Activated naive CD4-positive, alpha-beta T cell treated with anti-CD3 and anti-CD28 coated beads, Interleukin-2, amount 10 ng/mL, durations not matched to agents 7 days and 5 days (primary cell): ENCODE data around the gene SUGP2.

Source experiments
- CTCF ChIA-PET: fragments of 350-600 bp; sonication (Branson Sonifier 250); formaldehyde crosslinking; loops from one replicate; lab custom pipeline; 2021; ENCODE audit warnings: antibody characterized with exemption; lab: Charles Lee
- DNase-seq: peaks from one replicate; pipeline ENCODE4 v3.0.0-alpha.2; 2020
- H3K27ac Mint-ChIP-seq: one replicate; pipeline ENCODE4 v1.8.0; 2021; ENCODE audit warnings: mild to moderate bottlenecking, moderate library complexity, mixed read lengths
- H3K27me3 Mint-ChIP-seq: one replicate; pipeline ENCODE4 v1.8.0; 2021; ENCODE audit warnings: mild to moderate bottlenecking, mixed read lengths
- H3K36me3 Mint-ChIP-seq: one replicate; pipeline ENCODE4 v1.8.0; 2021; ENCODE audit warnings: mixed read lengths
- H3K4me1 Mint-ChIP-seq: one replicate; pipeline ENCODE4 v1.8.0; 2021; ENCODE audit warnings: mixed read lengths
- H3K4me3 Mint-ChIP-seq: one replicate; pipeline ENCODE4 v1.8.0; 2021; ENCODE audit warnings: mild to moderate bottlenecking, moderate library complexity, mixed read lengths
- H3K9me3 Mint-ChIP-seq: one replicate; pipeline ENCODE4 v1.8.0; 2021; ENCODE audit warnings: mixed read lengths

Gene SUGP2

DNA sequence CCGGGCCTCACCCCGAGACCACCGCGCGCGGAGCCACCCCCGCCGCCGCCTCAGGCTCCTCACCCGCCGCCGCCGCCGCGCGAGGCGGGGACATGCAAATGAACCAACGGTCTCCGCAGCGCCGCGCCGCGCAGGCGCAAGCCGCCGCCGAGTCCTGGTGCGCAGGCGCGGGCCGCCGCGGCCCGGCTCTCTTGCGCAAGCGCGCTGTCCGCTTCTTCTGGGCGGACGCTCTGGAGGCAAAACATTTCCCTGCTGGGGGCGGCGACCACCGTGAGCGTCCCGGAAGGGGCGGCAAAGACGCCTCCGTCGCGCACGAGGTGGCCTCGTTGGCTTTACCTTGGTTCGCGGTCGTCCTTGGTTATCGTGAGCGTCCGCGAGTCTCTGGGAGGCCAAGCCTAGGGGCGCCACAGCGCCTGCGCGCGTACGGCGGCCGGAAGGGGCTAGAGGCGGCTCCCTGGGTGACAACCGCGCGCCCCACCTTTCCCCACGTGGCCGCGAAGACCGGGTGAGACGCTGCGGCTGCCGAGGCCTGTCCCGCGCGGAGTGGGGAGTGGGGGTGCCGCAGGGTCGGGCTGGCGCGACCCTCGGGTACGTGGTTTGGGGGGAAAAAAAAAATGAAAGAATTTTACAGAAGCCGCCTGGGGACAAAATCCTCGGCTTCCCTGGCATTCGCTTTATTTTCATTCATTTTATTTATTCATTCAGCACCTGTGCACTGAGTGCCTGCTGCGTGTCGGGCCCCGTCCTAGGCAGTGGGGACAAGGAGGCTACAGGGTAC is at the start of gene SUGP2, which contains the start of gene ARMC6:
Gene SUGP2 (minus strand): TSS at position 92 of the 778 bp plus-strand sequence. CDS start 2,446 bp downstream, outside the sequence.
Gene ARMC6 (plus strand): TSS at position 178 of the 778 bp plus-strand sequence. CDS start 607 bp downstream, outside the sequence.
- Mint-ChIP-seq H3K4me3 (peak within 1 kb of the TSS; percentile 96), H3K27ac (peak within 1 kb of the TSS; percentile 93), H3K36me3 (peaks cover 34% of the 10 kb centered on the region), H3K4me1 (peaks cover 41% of the 10 kb centered on the region), H3K9me3 (no peaks in the 10 kb centered on the region), H3K27me3 (no peaks in the 10 kb centered on the region)
- DNase-seq = peak; percentile 91
- CTCF ChIA-PET = no interaction called here

- CTCF ChIA-PET = no interaction called here
- Mint-ChIP-seq H3K36me3 (peaks cover 11% of the 10 kb centered on the region), H3K9me3 (no peaks in the 10 kb centered on the region), H3K27me3 (no peaks in the 10 kb centered on the region), H3K4me1 (no peaks in the 10 kb centered on the region), H3K4me3 (no peak overlapping the region), H3K27ac (no peak overlapping the region)
- DNase-seq = no peak
These were observed 48.4 kb upstream of the SUGP2 start for GRCh38 chr19:19081642-19082151.

- Mint-ChIP-seq H3K27ac (no peak overlapping the region), H3K9me3 (no peaks in the 10 kb centered on the region), H3K4me3 (no peak overlapping the region), H3K4me1 (no peaks in the 10 kb centered on the region), H3K27me3 (no peaks in the 10 kb centered on the region), H3K36me3 (peaks cover 11% of the 10 kb centered on the region)
- CTCF ChIA-PET = no interaction called here
- no peak for DNase-seq
These were observed 46.3 kb upstream of the SUGP2 start for GRCh38 chr19:19079571-19079970.

- no peaks in the 10 kb centered on the region for H3K4me1 Mint-ChIP-seq
- H3K36me3 Mint-ChIP-seq = peaks cover 11% of the 10 kb centered on the region
- no peaks in the 10 kb centered on the region for H3K9me3 Mint-ChIP-seq
- no peaks in the 10 kb centered on the region for H3K27me3 Mint-ChIP-seq
- DNase-seq = no peak
- no peak overlapping the region for H3K27ac Mint-ChIP-seq
- no peak overlapping the region for H3K4me3 Mint-ChIP-seq
- CTCF ChIA-PET = interaction anchor here (0.8 kb wide), 1 partner anchor 147 kb away, joined by 3 read pairs; no protein-coding TSS in a partner anchor
These were observed 45.5 kb upstream of the SUGP2 start for GRCh38 chr19:19078801-19079200.

DNA sequence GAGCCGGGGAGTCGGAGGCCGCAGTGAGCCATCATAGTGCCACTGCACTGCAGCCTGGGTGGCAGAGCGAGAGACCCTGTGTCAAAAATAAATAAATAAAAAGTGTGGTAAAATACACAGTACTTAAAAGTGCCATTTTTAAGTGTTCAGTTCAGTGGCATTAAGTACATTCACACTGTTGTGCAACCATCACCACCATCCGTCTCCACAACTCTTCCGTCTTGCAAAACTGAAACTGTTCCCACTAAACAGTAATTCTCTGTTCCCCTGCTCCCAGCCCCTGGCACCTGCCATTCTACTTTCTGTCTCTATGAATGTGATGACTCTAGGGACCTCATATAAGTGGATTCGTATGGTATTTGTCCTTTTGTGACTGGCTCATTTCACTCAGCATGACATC is 43.8 kb upstream of the SUGP2 start:
- peaks cover 9% of the 10 kb centered on the region for H3K36me3 Mint-ChIP-seq
- H3K9me3 Mint-ChIP-seq = no peaks in the 10 kb centered on the region
- H3K4me1 Mint-ChIP-seq = no peaks in the 10 kb centered on the region
- CTCF ChIA-PET = no interaction called here
- no peak overlapping the region for H3K27ac Mint-ChIP-seq
- H3K27me3 Mint-ChIP-seq = no peaks in the 10 kb centered on the region
- no peak for DNase-seq
- H3K4me3 Mint-ChIP-seq = no peak overlapping the region

DNA sequence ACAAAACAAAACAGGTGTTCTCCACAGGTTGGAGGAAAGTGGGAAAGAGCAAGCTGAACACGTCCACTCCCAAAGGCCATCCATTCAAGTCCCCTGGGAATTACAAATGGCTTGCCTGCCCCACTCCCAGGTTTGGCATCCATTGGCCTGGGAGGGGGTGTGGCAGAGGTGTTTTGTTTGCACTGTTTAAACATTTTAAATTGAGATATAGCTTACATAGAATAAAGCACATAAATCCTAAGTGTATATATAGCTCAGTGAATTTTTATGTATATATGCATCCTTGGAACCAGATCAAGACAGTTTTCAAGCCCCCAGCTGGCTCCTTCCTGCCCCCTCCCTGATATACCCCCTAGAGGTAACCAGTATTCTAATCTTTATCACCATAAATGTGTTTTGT is 43.2 kb upstream of the SUGP2 start:
- H3K27me3 Mint-ChIP-seq = no peaks in the 10 kb centered on the region
- H3K4me1 Mint-ChIP-seq = no peaks in the 10 kb centered on the region
- no peak overlapping the region for H3K4me3 Mint-ChIP-seq
- H3K9me3 Mint-ChIP-seq = no peaks in the 10 kb centered on the region
- DNase-seq = no peak
- CTCF ChIA-PET = no interaction called here
- H3K27ac Mint-ChIP-seq = no peak overlapping the region
- peaks cover 9% of the 10 kb centered on the region for H3K36me3 Mint-ChIP-seq

DNA sequence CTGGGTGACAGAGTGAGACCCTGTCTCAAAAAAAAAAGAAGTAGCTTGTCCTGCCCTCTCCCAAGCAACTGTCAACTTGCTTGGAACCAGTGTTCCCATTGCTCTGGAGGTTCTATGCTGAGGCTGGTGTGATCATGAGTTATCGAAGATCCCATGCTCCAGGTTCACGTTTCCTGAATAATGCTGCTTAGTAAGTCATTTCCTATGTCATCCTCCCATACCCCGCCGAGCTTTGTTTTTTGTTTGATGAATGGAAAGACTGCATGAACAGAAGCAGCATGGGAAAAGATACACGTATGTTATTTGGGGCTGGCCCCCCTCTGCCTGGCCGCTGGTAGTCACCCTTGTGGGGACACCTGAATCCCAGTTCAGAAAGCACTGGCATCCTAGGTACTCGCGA is 41.8 kb upstream of the SUGP2 start:
- H3K27ac Mint-ChIP-seq = no peak overlapping the region
- no peak overlapping the region for H3K4me3 Mint-ChIP-seq
- H3K4me1 Mint-ChIP-seq = no peaks in the 10 kb centered on the region
- H3K27me3 Mint-ChIP-seq = no peaks in the 10 kb centered on the region
- DNase-seq = no peak
- CTCF ChIA-PET = no interaction called here
- no peaks in the 10 kb centered on the region for H3K9me3 Mint-ChIP-seq
- H3K36me3 Mint-ChIP-seq = peaks cover 9% of the 10 kb centered on the region

GRCh38 chr19:19074196-19074882 is 41.0 kb upstream of the SUGP2 start:
- Mint-ChIP-seq H3K36me3 (peaks cover 9% of the 10 kb centered on the region), H3K9me3 (no peaks in the 10 kb centered on the region), H3K4me3 (no peak overlapping the region), H3K27me3 (no peaks in the 10 kb centered on the region), H3K27ac (no peak overlapping the region), H3K4me1 (peaks cover 5% of the 10 kb centered on the region)
- CTCF ChIA-PET = no interaction called here
- DNase-seq = no peak

DNA sequence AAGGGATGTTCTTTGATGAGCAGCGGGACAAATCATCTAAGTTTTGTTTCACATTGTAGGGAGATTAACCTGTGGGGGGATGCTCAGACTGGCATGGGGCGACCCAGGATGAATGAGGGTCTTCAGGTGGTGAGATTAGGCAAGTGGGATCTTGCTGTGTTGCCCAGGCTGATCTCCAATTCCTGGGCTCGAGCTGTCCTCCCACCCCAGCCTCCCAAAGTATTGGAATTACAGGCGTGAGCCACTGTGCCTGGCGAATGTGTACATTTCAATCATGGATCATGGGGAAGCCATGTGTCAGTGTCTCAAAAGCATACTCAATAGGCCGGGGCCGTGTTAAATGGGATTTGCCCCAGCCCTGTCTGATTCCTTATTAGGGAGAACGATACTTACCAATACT is 38.6 kb upstream of the SUGP2 start:
- Mint-ChIP-seq H3K4me3 (no peak overlapping the region), H3K9me3 (no peaks in the 10 kb centered on the region), H3K27ac (no peak overlapping the region), H3K4me1 (peaks cover 21% of the 10 kb centered on the region), H3K27me3 (no peaks in the 10 kb centered on the region), H3K36me3 (peaks cover 8% of the 10 kb centered on the region)
- no peak for DNase-seq
- CTCF ChIA-PET = interaction anchor here (1.2 kb wide), 1 partner anchor 43 kb away, joined by 3 read pairs; no protein-coding TSS in a partner anchor

DNA sequence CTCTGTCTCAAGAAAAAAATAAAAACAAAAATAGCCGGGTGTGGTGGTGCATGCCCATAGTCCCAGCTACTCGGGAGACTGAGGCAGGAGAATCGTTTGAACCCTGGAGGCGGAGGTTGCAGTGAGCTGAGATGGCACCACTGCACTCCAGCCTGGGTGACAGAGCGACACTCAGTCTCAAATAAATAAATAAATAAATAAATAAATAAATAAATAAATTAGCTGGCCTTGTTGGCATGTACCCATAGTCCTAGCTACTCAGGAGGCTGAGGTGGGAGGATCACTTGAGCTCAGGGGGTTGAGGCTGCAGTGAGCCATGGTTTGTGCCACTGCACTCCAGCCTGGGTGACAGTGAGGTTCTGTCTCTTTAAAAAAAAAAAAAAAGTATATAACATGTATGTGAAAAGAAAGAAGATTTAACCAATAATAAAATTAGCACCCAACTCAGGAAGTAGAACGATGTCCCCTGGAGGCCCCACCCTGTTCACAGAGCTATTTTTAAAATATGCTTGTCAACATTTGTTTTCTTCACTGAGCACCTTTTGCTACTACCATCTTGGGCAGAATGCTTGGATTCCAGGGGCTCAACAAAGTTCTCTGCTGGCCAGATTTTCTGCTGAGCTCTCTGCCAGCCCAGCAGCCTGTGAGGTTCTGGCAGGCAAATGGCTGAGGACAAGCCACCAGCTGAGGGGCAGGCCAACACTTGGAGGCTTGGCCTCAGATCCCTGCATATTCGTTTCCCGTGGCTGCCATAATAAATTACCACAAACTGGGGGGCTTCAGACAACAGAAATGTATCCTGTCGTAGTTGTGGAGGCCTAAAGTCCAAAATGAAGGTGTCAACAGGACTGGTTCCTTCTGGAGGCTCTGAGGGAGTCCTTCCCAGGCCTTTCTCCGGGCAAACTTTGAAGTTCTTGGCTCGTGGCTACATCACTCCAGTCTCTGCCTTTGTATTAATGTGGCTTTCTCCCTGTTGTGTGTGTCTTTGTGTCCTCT is 35.6 kb upstream of the SUGP2 start:
- peak; percentile 33 for DNase-seq
- Mint-ChIP-seq H3K9me3 (no peaks in the 10 kb centered on the region), H3K27me3 (no peaks in the 10 kb centered on the region), H3K27ac (peak overlapping the region; percentile 81), H3K4me3 (peak overlapping the region; percentile 15), H3K36me3 (peaks cover 10% of the 10 kb centered on the region), H3K4me1 (peaks cover 40% of the 10 kb centered on the region)
- CTCF ChIA-PET = interaction anchor here (0.9 kb wide), 1 partner anchor 47 kb away, joined by 3 read pairs; no protein-coding TSS in a partner anchor

GRCh38 chr19:19067276-19068072 is 34.2 kb upstream of the SUGP2 start:
- Mint-ChIP-seq H3K27ac (no peak overlapping the region), H3K9me3 (no peaks in the 10 kb centered on the region), H3K4me3 (no peak overlapping the region), H3K36me3 (peaks cover 7% of the 10 kb centered on the region), H3K27me3 (no peaks in the 10 kb centered on the region), H3K4me1 (peaks cover 48% of the 10 kb centered on the region)
- no peak for DNase-seq
- CTCF ChIA-PET = interaction anchor here (1.4 kb wide), 1 partner anchor 13 kb away, joined by 4 read pairs; no protein-coding TSS in a partner anchor

- CTCF ChIA-PET = interaction anchor here (0.6 to 1.0 kb wide), 3 partner anchors 12 to 44 kb away, joined by 3 to 4 read pairs (median 3); no protein-coding TSS in a partner anchor
- peak; percentile 44 for DNase-seq
- H3K4me3 Mint-ChIP-seq = peak overlapping the region; percentile 92
- peaks cover 8% of the 10 kb centered on the region for H3K36me3 Mint-ChIP-seq
- no peaks in the 10 kb centered on the region for H3K9me3 Mint-ChIP-seq
- H3K27me3 Mint-ChIP-seq = no peaks in the 10 kb centered on the region
- peak overlapping the region; percentile 93 for H3K27ac Mint-ChIP-seq
- H3K4me1 Mint-ChIP-seq = peaks cover 51% of the 10 kb centered on the region
These were observed 31.8 kb upstream of the SUGP2 start for GRCh38 chr19:19064811-19065745.
